Fibroblast of lung (primary cell): Measurements from ENCODE around the gene PROX2. TPM values are rescaled to one million over a fixed set of nuclear protein-coding genes. Genes with fewer than 3 reads are reported as not detected.

Source experiments
- DNase-seq, 2 donors: peaks; one replicate each; pipeline versions ENCODE4 v3.0.0 to v3.0.0-alpha.2; 2010; ENCODE audit warnings: low read depth in 2 of 2
- H2AFZ ChIP-seq: 2 replicates; pipeline ENCODE4 v1.5.1; 2012; ENCODE audit warnings: low read length, control low read depth, inconsistent platforms
- H3K27ac ChIP-seq: 2 replicates; pipeline ENCODE4 v1.5.1; 2011; ENCODE audit warnings: low read length, control low read depth; ENCODE audit not compliant: insufficient read depth
- H3K27me3 ChIP-seq: 2 replicates; pipeline ENCODE4 v1.5.1; 2011; ENCODE audit warnings: mild to moderate bottlenecking, low read length; ENCODE audit not compliant: control insufficient read depth, insufficient read depth
- H3K36me3 ChIP-seq: 2 replicates; pipeline ENCODE4 v1.5.1; 2011; ENCODE audit warnings: low read length; ENCODE audit not compliant: control insufficient read depth, insufficient read depth
- H3K4me1 ChIP-seq: 2 replicates; pipeline ENCODE4 v1.5.1; 2011; ENCODE audit warnings: low read length; ENCODE audit not compliant: control insufficient read depth, insufficient read depth; ENCODE audit errors: extremely low read depth
- H3K4me2 ChIP-seq: 2 replicates; pipeline ENCODE4 v1.5.1; 2011; ENCODE audit warnings: low read length, control low read depth; ENCODE audit not compliant: insufficient read depth; ENCODE audit errors: extremely low read depth
- H3K4me3 ChIP-seq, 4 experiments: fragments of 200-600 bp in 1 of 4; sonication (generic) in 1 of 4; replicated peaks in 1 of 4; 2 replicates each; pipeline ENCODE4 v1.5.1; 2011 to 2016; ENCODE audit warnings: low read length in 4 of 4, low read depth in 3 of 4, mild to moderate bottlenecking in 3 of 4, control low read depth in 2 of 4, inconsistent platforms in 1 of 4, mixed read lengths in 1 of 4; ENCODE audit not compliant: insufficient read depth in 1 of 4; ENCODE audit errors: control extremely low read depth in 1 of 4
- H3K79me2 ChIP-seq: 2 replicates; pipeline ENCODE4 v1.5.1; 2012; ENCODE audit warnings: mild to moderate bottlenecking, low read length, inconsistent platforms; ENCODE audit not compliant: control insufficient read depth, insufficient read depth
- H3K9ac ChIP-seq: 2 replicates; pipeline ENCODE4 v1.5.1; 2011; ENCODE audit warnings: mild to moderate bottlenecking, low read length, control low read depth; ENCODE audit not compliant: insufficient read depth
- H3K9me3 ChIP-seq: 2 replicates; pipeline ENCODE4 v1.5.1; 2012; ENCODE audit warnings: low read depth, low read length; ENCODE audit not compliant: control insufficient read depth, insufficient read depth
- H4K20me1 ChIP-seq: 2 replicates; pipeline ENCODE4 v1.5.1; 2011; ENCODE audit warnings: low read length; ENCODE audit not compliant: control insufficient read depth, insufficient read depth; ENCODE audit errors: extremely low read depth
- CTCF ChIP-seq, 2 donors: IDR thresholded peaks in 1 of 2; conservative IDR thresholded peaks in 1 of 2; 1 replicate in 1 of 2; 2 replicates in 1 of 2; pipeline ENCODE4 v1.5.1; 2011 to 2012; ENCODE audit warnings: low read length in 2 of 2, control low read depth in 1 of 2, inconsistent platforms in 1 of 2, low read depth in 1 of 2, mild to moderate bottlenecking in 1 of 2
- EZH2 ChIP-seq: IDR thresholded peaks from 2 replicates; pipeline ENCODE4 v1.5.1; 2012; ENCODE audit warnings: low read length, control low read depth, mild to moderate bottlenecking; ENCODE audit errors: missing control alignments
- polyA plus RNA-seq, 2 donors: library from polyadenylated mRNA; depleted of rRNA in 1 of 2; stranded (reverse) in 1 of 2; unstranded in 1 of 2; fragments of >200 nt; gene quantifications; 2 replicates each; pipeline ENCODE4 v1.2.1, GENCODE V29; 2011 to 2012; ENCODE audit warnings: missing spikeins in 1 of 2
- total RNA-seq: library from RNA; depleted of rRNA; stranded (reverse); fragments of >200 nt; gene quantifications from 2 replicates; pipeline ENCODE4 v1.2.1, GENCODE V29; 2014

The PROX2 gene
- total and polyA plus RNA-seq, 2 donors (not counting 1 experiment from before 2014, with no cell fraction given) = 0.01 TPM; not detected in 1

GRCh38 chr14:74898694-74899093 is 22.7 kb upstream of the PROX2 start:
- H2AFZ ChIP-seq = no peak overlapping the region
- TF ChIP-seq EZH2 = no peak
- no peak for TF ChIP-seq CTCF (conservative IDR thresholded peaks at IDR 0.05 in 1 of 2, IDR thresholded peaks at IDR 0.05 in 1 of 2; ENCODE audit: low read depth in 1 of 2, low read length in 2 of 2)
- H3K4me2 ChIP-seq = no peak overlapping the region
- DNase-seq = no peak
- H3K36me3 ChIP-seq = peaks cover 30% of the 10 kb centered on the region
- H3K27me3 ChIP-seq = no peaks in the 10 kb centered on the region
- no peaks in the 10 kb centered on the region for H3K9me3 ChIP-seq
- H3K4me1 ChIP-seq = no peaks in the 10 kb centered on the region
- no peaks in the 10 kb centered on the region for H3K79me2 ChIP-seq
- H4K20me1 ChIP-seq = no peaks in the 10 kb centered on the region
- H3K9ac ChIP-seq = no peak overlapping the region
- H3K4me3 ChIP-seq = no peak overlapping the region
- H3K27ac ChIP-seq = no peak overlapping the region

GRCh38 chr14:74898083-74898482 is 22.1 kb upstream of the PROX2 start:
- H3K79me2 ChIP-seq = no peaks in the 10 kb centered on the region
- H2AFZ ChIP-seq = no peak overlapping the region
- TF ChIP-seq CTCF (conservative IDR thresholded peaks at IDR 0.05 in 1 of 2, IDR thresholded peaks at IDR 0.05 in 1 of 2; ENCODE audit: low read depth in 1 of 2, low read length in 2 of 2) = no peak
- no peak for TF ChIP-seq EZH2
- H3K4me2 ChIP-seq = no peak overlapping the region
- no peaks in the 10 kb centered on the region for H3K27me3 ChIP-seq
- H4K20me1 ChIP-seq = no peaks in the 10 kb centered on the region
- no peak overlapping the region for H3K4me3 ChIP-seq
- peaks cover 32% of the 10 kb centered on the region for H3K36me3 ChIP-seq
- no peaks in the 10 kb centered on the region for H3K4me1 ChIP-seq
- no peak overlapping the region for H3K9ac ChIP-seq
- H3K27ac ChIP-seq = no peak overlapping the region
- no peaks in the 10 kb centered on the region for H3K9me3 ChIP-seq
- no peak for DNase-seq

GRCh38 chr14:74897642-74898041 is 21.7 kb upstream of the PROX2 start:
- no peak for TF ChIP-seq EZH2
- TF ChIP-seq CTCF (conservative IDR thresholded peaks at IDR 0.05 in 1 of 2, IDR thresholded peaks at IDR 0.05 in 1 of 2; ENCODE audit: low read depth in 1 of 2, low read length in 2 of 2) = no peak
- Histone ChIP-seq H3K9me3 (no peaks in the 10 kb centered on the region), H3K4me1 (no peaks in the 10 kb centered on the region), H3K36me3 (peaks cover 33% of the 10 kb centered on the region), H3K79me2 (no peaks in the 10 kb centered on the region), H3K4me2 (no peak overlapping the region), H3K27ac (no peak overlapping the region), H3K4me3 (no peak overlapping the region), H3K27me3 (no peaks in the 10 kb centered on the region), H4K20me1 (no peaks in the 10 kb centered on the region), H3K9ac (no peak overlapping the region), H2AFZ (no peak overlapping the region)
- DNase-seq = no peak
